Urinary bladder (tissue), 4 donors: ENCODE results near the gene USP30. TPM values are rescaled to one million over a fixed set of nuclear protein-coding genes. Genes with fewer than 3 reads are reported as not detected.

Source experiments
- DNase-seq: peaks from one replicate; pipeline ENCODE4 v3.0.0-alpha.2; 2015; ENCODE audit errors: extremely low spot score
- H3K27ac ChIP-seq: one replicate; pipeline ENCODE4 v1.5.1; 2013; ENCODE audit warnings: low read depth, mild to moderate bottlenecking, moderate library complexity
- H3K36me3 ChIP-seq: one replicate; pipeline ENCODE4 v1.6.1; 2013; ENCODE audit warnings: mild to moderate bottlenecking, moderate library complexity; ENCODE audit not compliant: insufficient read depth
- H3K4me1 ChIP-seq: one replicate; pipeline ENCODE4 v1.6.1; 2013; ENCODE audit warnings: mild to moderate bottlenecking, moderate library complexity; ENCODE audit not compliant: insufficient read depth
- H3K4me3 ChIP-seq: one replicate; pipeline ENCODE4 v1.5.1; 2013; ENCODE audit warnings: low read depth, low read length
- WGBS: extraction: QIAGEN DNeasy Blood & Tissue Kit; methylation state at CpG from one replicate; pipeline ENCODE4 v1.1.7; 2013; 5-methylcytosine and 5-hydroxymethylcytosine counted together
- polyA plus RNA-seq: library from polyadenylated mRNA; stranded (reverse); fragments of 200-250 nt; gene quantifications from one replicate; pipeline ENCODE4 v1.2.3, GENCODE V29; 2013
- small RNA-seq: library from RNA; depleted of rRNA; stranded (forward); fragments of <200 nt; gene quantifications from one replicate; pipeline ENCODE3, GENCODE V24; 2014
- total RNA-seq: library from RNA; depleted of rRNA; stranded (reverse); fragments of >200 nt; gene quantifications from one replicate; pipeline ENCODE4 v1.2.3, GENCODE V29; 2014
- donor health status: healthy with polysubstance abuse.
- donor health status: healthy.

The USP30 gene
- total and polyA plus RNA-seq, 2 donors = 11.5 to 13.9 TPM

GRCh38 chr12:109134186-109134917 is 82.0 kb downstream of the USP30 start:
- Histone ChIP-seq H3K4me3 (no peak overlapping the region), H3K4me1 (no peaks in the 10 kb centered on the region), H3K27ac (no peak overlapping the region), H3K36me3 (no peaks in the 10 kb centered on the region)
- 47% methylated on average over 6 of the region's 6 CpGs for WGBS
- DNase-seq = no peak

GRCh38 chr12:109137055-109137454 is 84.7 kb downstream of the USP30 start:
- no peaks in the 10 kb centered on the region for H3K4me1 ChIP-seq
- WGBS = 88% methylated on average over 2 of the region's 2 CpGs
- peaks cover 2% of the 10 kb centered on the region for H3K36me3 ChIP-seq
- DNase-seq = no peak
- no peak overlapping the region for H3K27ac ChIP-seq
- H3K4me3 ChIP-seq = no peak overlapping the region

Small RNA genes lying within 50 kb of the gene (small RNA-seq; reads per million reads assigned to genes)
- gene AC190387.1 (not detected), gene RNA5SP372 (not detected)

Other genes starting within 250 kb of the USP30 start
- 12.2 TPM for gene SSH1, start 195.0 kb upstream of the USP30 start, total RNA-seq
- gene SSH1, start 195.0 kb upstream of the USP30 start, polyA plus RNA-seq = 12.5 TPM
- not detected for gene DAO, start 172.5 kb upstream of the USP30 start, total RNA-seq
- gene DAO, start 172.5 kb upstream of the USP30 start, polyA plus RNA-seq = not detected
- gene SVOP, start 31.5 kb upstream of the USP30 start, total RNA-seq = 0.48 TPM
- gene SVOP, start 31.5 kb upstream of the USP30 start, polyA plus RNA-seq = 0.13 TPM
- 13.3 TPM for gene ALKBH2, start 40.9 kb downstream of the USP30 start, total RNA-seq
- 23.9 TPM for gene ALKBH2, start 40.9 kb downstream of the USP30 start, polyA plus RNA-seq
- 21.4 TPM for gene UNG, start 45.0 kb downstream of the USP30 start, total RNA-seq
- 17.6 TPM for gene UNG, start 45.0 kb downstream of the USP30 start, polyA plus RNA-seq
- 34.5 TPM for gene ACACB, start 64.0 kb downstream of the USP30 start, total RNA-seq
- 53.5 TPM for gene ACACB, start 64.0 kb downstream of the USP30 start, polyA plus RNA-seq